A549 (cell line): ENCODE results near the gene FADS1.

Experiments
- BCL3 ChIP-seq: fragments of >200 bp; sonication (Bioruptor Twin); formaldehyde crosslinking; IDR thresholded peaks from 3 replicates; pipeline ENCODE4 v1.6.1; 2016
- CBX2 ChIP-seq: fragments of 200-600 bp; sonication (generic); IDR thresholded peaks from 2 replicates; pipeline ENCODE4 v1.6.1; 2016; ENCODE audit warnings: low read depth, mild to moderate bottlenecking, borderline replicate concordance
- CTCF ChIP-seq: fragments of >200 bp; sonication (Bioruptor Twin); formaldehyde crosslinking; IDR thresholded peaks from 3 replicates; pipeline ENCODE4 v1.5.1; 2016
- ELK1 ChIP-seq: fragments of 150-350 bp; IDR thresholded peaks from 2 replicates; pipeline ENCODE4 v1.6.1; 2014; ENCODE audit warnings: low read depth, mild to moderate bottlenecking, low read length
- EP300 ChIP-seq, 2 experiments: fragments of >200 bp; sonication (Bioruptor Twin); formaldehyde crosslinking; IDR thresholded peaks; 2 replicates in 1 of 2; 3 replicates in 1 of 2; pipeline ENCODE4 v1.6.1; 2016 to 2017
- FOSL2 ChIP-seq, 2 experiments: fragments of 450-650 bp in 1 of 2; fragments of >200 bp in 1 of 2; sonication (Bioruptor Twin) in 1 of 2; formaldehyde crosslinking; IDR thresholded peaks; 2 replicates each; pipeline versions ENCODE4 v1.5.0 to v1.6.1; 2016 to 2020; ENCODE audit warnings: mild to moderate bottlenecking in 1 of 2, moderate library complexity in 1 of 2
- MYC ChIP-seq: IDR thresholded peaks from 2 replicates; pipeline ENCODE4 v1.6.1; 2012; ENCODE audit warnings: mild to moderate bottlenecking, inconsistent platforms, low read length, improper control_type of control experiment, borderline replicate concordance
- POLR2A ChIP-seq: IDR thresholded peaks from 2 replicates; pipeline ENCODE4 v1.6.1; 2012; ENCODE audit warnings: mild to moderate bottlenecking, low read length
- RAD21 ChIP-seq, 2 experiments: fragments of >200 bp in 1 of 2; sonication (Bioruptor Twin) in 1 of 2; formaldehyde crosslinking in 1 of 2; IDR thresholded peaks in 1 of 2; conservative IDR thresholded peaks in 1 of 2; 2 replicates in 1 of 2; 3 replicates in 1 of 2; pipeline ENCODE4 v1.6.1; 2012 to 2018; ENCODE audit warnings: inconsistent platforms in 1 of 2
- RCOR1 ChIP-seq: fragments of 150-350 bp; IDR thresholded peaks from 2 replicates; pipeline ENCODE4 v1.6.1; 2014; ENCODE audit warnings: antibody characterized with exemption, low read length, low read depth
- SREBF2 ChIP-seq: fragments of 450-650 bp; IDR thresholded peaks from 2 replicates; pipeline ENCODE4 v1.6.1; 2014; ENCODE audit warnings: mild to moderate bottlenecking, moderate library complexity
- ZC3H11A ChIP-seq: fragments of 450-650 bp; IDR thresholded peaks from 2 replicates; pipeline ENCODE4 v1.6.1; 2014; ENCODE audit warnings: antibody characterized with exemption, mild to moderate bottlenecking

GRCh38 chr11:61795459-61795858 is 21.3 kb downstream of the FADS1 start:
- no peak for TF ChIP-seq ELK1
- TF ChIP-seq RAD21 (conservative IDR thresholded peaks at IDR 0.05 in 1 of 2, IDR thresholded peaks at IDR 0.05 in 1 of 2): no peak
- TF ChIP-seq EP300 (IDR thresholded peaks at IDR 0.05): no peak
- TF ChIP-seq FOSL2 (IDR thresholded peaks at IDR 0.05): no peak
- TF ChIP-seq FOSL2 (CRISPR knock-in tag; IDR thresholded peaks at IDR 0.05): no peak
- TF ChIP-seq CTCF: no peak
- no peak for TF ChIP-seq CBX2
- TF ChIP-seq ZC3H11A: no peak
- TF ChIP-seq POLR2A: no peak
- TF ChIP-seq BCL3: no peak
- no peak for TF ChIP-seq MYC
- no peak for TF ChIP-seq SREBF2
- TF ChIP-seq RCOR1: no peak
